Endodermal cell (in vitro differentiated cells): ENCODE results near the gene AOPEP. TPM values are rescaled to one million over a fixed set of nuclear protein-coding genes. Genes with fewer than 3 reads are reported as not detected.

Experiments used
- DNase-seq: peaks from one replicate; pipeline ENCODE4 v3.0.0-alpha.2; 2017
- H3K27ac ChIP-seq: 2 replicates; pipeline ENCODE4 v1.5.1; 2013; ENCODE audit warnings: mild to moderate bottlenecking, low read depth, low read length, moderate library complexity
- H3K27me3 ChIP-seq: 2 replicates; pipeline ENCODE4 v1.6.1; 2013; ENCODE audit warnings: mild to moderate bottlenecking, low read length, moderate library complexity; ENCODE audit not compliant: insufficient read depth, control insufficient read depth, poor library complexity, severe bottlenecking
- H3K36me3 ChIP-seq: 2 replicates; pipeline ENCODE4 v1.7.0; 2013; ENCODE audit warnings: mild to moderate bottlenecking, low read length, moderate library complexity; ENCODE audit not compliant: control insufficient read depth, insufficient read depth
- H3K4me1 ChIP-seq: one replicate; pipeline ENCODE4 v1.7.0; 2013; ENCODE audit warnings: low read length; ENCODE audit not compliant: control insufficient read depth, insufficient read depth
- H3K4me3 ChIP-seq: 2 replicates; pipeline ENCODE4 v1.5.1; 2013; ENCODE audit warnings: mild to moderate bottlenecking, low read length, moderate library complexity
- H3K9ac ChIP-seq: 2 replicates; pipeline ENCODE4 v1.6.1; 2013; ENCODE audit warnings: mild to moderate bottlenecking, low read length, moderate library complexity; ENCODE audit not compliant: poor library complexity, severe bottlenecking; ENCODE audit errors: extremely low read depth
- H3K9me3 ChIP-seq: 2 replicates; pipeline ENCODE4 v1.6.1; 2013; ENCODE audit warnings: mild to moderate bottlenecking, low read length, moderate library complexity; ENCODE audit not compliant: control insufficient read depth
- H3K27ac Mint-ChIP-seq: 2 replicates; pipeline ENCODE4 v1.8.0; 2020; ENCODE audit warnings: mixed read lengths
- H3K27me3 Mint-ChIP-seq: 2 replicates; pipeline ENCODE4 v1.8.0; 2021; ENCODE audit warnings: mild to moderate bottlenecking, mixed read lengths; ENCODE audit not compliant: insufficient read depth
- H3K36me3 Mint-ChIP-seq: 2 replicates; pipeline ENCODE4 v1.8.0; 2020; ENCODE audit warnings: low read depth, mixed read lengths
- H3K4me1 Mint-ChIP-seq: 2 replicates; pipeline ENCODE4 v1.8.0; 2020; ENCODE audit warnings: mixed read lengths
- H3K4me3 Mint-ChIP-seq: 2 replicates; pipeline ENCODE4 v1.8.0; 2020; ENCODE audit warnings: mild to moderate bottlenecking, moderate library complexity, mixed read lengths
- H3K9me3 Mint-ChIP-seq: 2 replicates; pipeline ENCODE4 v1.8.0; 2020; ENCODE audit warnings: mild to moderate bottlenecking, mixed read lengths
- CTCF ChIP-seq: fragments of 200-600 bp; sonication (generic); conservative IDR thresholded peaks from 2 replicates; pipeline ENCODE4 v1.5.0; 2021; ENCODE audit warnings: antibody characterized with exemption, mild to moderate bottlenecking
- WGBS, 2 experiments: methylation state at CpG; one replicate each; pipeline versions ENCODE4 v1.1.5 to v1.1.7; 2013; ENCODE audit warnings: missing lambda C conversion rate in 2 of 2, mixed read lengths in 1 of 2; ENCODE audit not compliant: insufficient coverage in 1 of 2, insufficient read length in 1 of 2; 5-methylcytosine and 5-hydroxymethylcytosine counted together
- total RNA-seq, 2 donors: library from RNA; stranded (reverse); fragmentation: NEBNext Ultra II Directional in 1 of 2; extraction: Animal tissue kit (Norgen Biotek cat#: 25700) in 1 of 2; gene quantifications; 2 replicates in 1 of 2; 3 replicates in 1 of 2; pipeline ENCODE4 v1.2.1, GENCODE V29; 2021

AOPEP gene
- total RNA-seq, 2 donors from 2014 or later: 23.4 to 33.7 TPM

- peaks cover 25% of the 10 kb centered on the region for H3K36me3 Mint-ChIP-seq
- no peak overlapping the region for H3K27ac ChIP-seq
- H3K4me1 ChIP-seq: no peaks in the 10 kb centered on the region
- H3K4me1 Mint-ChIP-seq: peaks cover 11% of the 10 kb centered on the region
- H3K4me3 Mint-ChIP-seq: no peak overlapping the region
- H3K27me3 Mint-ChIP-seq: no peaks in the 10 kb centered on the region
- no peaks in the 10 kb centered on the region for H3K9me3 ChIP-seq
- H3K9ac ChIP-seq: no peak overlapping the region
- DNase-seq: peak; percentile 42
- no peaks in the 10 kb centered on the region for H3K9me3 Mint-ChIP-seq
- H3K27me3 ChIP-seq: no peaks in the 10 kb centered on the region
- H3K36me3 ChIP-seq: peaks cover 33% of the 10 kb centered on the region
- no peak overlapping the region for H3K4me3 ChIP-seq
- no peak overlapping the region for H3K27ac Mint-ChIP-seq
- WGBS, 2 experiments: 76% methylated on average over 3 of the region's 3 CpGs; no CpG with 5 or more reads in 1 of the 2 experiments
- TF ChIP-seq CTCF: no peak
These were observed 76.3 kb downstream of the AOPEP start for GRCh38 chr9:94802793-94803192.

- Histone ChIP-seq H3K9ac (no peak overlapping the region), H3K9me3 (no peaks in the 10 kb centered on the region), H3K27me3 (no peaks in the 10 kb centered on the region), H3K4me3 (no peak overlapping the region), H3K4me1 (no peaks in the 10 kb centered on the region), H3K27ac (no peak overlapping the region), H3K36me3 (peaks cover 41% of the 10 kb centered on the region)
- no peak for DNase-seq
- Mint-ChIP-seq H3K9me3 (no peaks in the 10 kb centered on the region), H3K4me1 (peaks cover 11% of the 10 kb centered on the region), H3K4me3 (no peak overlapping the region), H3K36me3 (peaks cover 27% of the 10 kb centered on the region), H3K27ac (no peak overlapping the region), H3K27me3 (no peaks in the 10 kb centered on the region)
- no peak for TF ChIP-seq CTCF
- 91 to 97% methylated on average over 3 to 5 of the region's 5 CpGs for WGBS, 2 experiments
These were observed 77.8 kb downstream of the AOPEP start for GRCh38 chr9:94804316-94804715.

GRCh38 chr9:94805051-94805489 is 78.6 kb downstream of the AOPEP start:
- H3K4me1 ChIP-seq: no peaks in the 10 kb centered on the region
- DNase-seq: no peak
- no peak overlapping the region for H3K27ac Mint-ChIP-seq
- H3K27me3 ChIP-seq: no peaks in the 10 kb centered on the region
- H3K36me3 Mint-ChIP-seq: peaks cover 25% of the 10 kb centered on the region
- no peak overlapping the region for H3K9ac ChIP-seq
- no peak overlapping the region for H3K4me3 ChIP-seq
- H3K9me3 Mint-ChIP-seq: no peaks in the 10 kb centered on the region
- H3K27me3 Mint-ChIP-seq: no peaks in the 10 kb centered on the region
- H3K4me3 Mint-ChIP-seq: no peak overlapping the region
- TF ChIP-seq CTCF: no peak
- WGBS, 2 experiments: 94% methylated on average over 4 to 8 of the region's 8 CpGs
- H3K27ac ChIP-seq: no peak overlapping the region
- H3K36me3 ChIP-seq: peaks cover 41% of the 10 kb centered on the region
- peaks cover 15% of the 10 kb centered on the region for H3K4me1 Mint-ChIP-seq
- H3K9me3 ChIP-seq: no peaks in the 10 kb centered on the region
